ENCODE measurements around the gene SLC66A3. TPM values are rescaled to one million over a fixed set of nuclear protein-coding genes. Genes with fewer than 3 reads are reported as not detected.

The SLC66A3 gene
- polyA plus RNA-seq, 1 donor (not counting 4 experiments of a cell fraction or from before 2014, with no cell fraction given) = 31.1 TPM

GRCh38 chr2:11152591-11152990 lies 2.7 kb upstream of the SLC66A3 start:
- Histone ChIP-seq H3K27me3 (ENCODE audit: control insufficient read depth, extremely low read depth, insufficient read depth, low read length) (no peaks in the 10 kb centered on the region), H3K36me3 (ENCODE audit: control insufficient read depth in 2 of 2, extremely low read depth in 1 of 2, insufficient read depth in 2 of 2, low read length in 2 of 2) (no peaks in the 10 kb centered on the region), H3K4me3 (ENCODE audit: control insufficient read depth in 2 of 3, extremely low read depth in 1 of 3, insufficient read depth in 2 of 3, low read depth in 1 of 3, low read length in 3 of 3) (no peak overlapping the region), H3K4me2 (ENCODE audit: control insufficient read depth, extremely low read depth, insufficient read depth, low read depth, low read length) (no peak overlapping the region), H3K79me2 (ENCODE audit: control insufficient read depth, insufficient read depth, low read length) (no peaks in the 10 kb centered on the region), H3K9me1 (ENCODE audit: control insufficient read depth, extremely low read depth, insufficient read depth, low read length) (no peaks in the 10 kb centered on the region), H4K20me1 (ENCODE audit: control insufficient read depth, extremely low read depth, insufficient read depth, low read length) (no peaks in the 10 kb centered on the region), H2AFZ (ENCODE audit: control insufficient read depth, low read length) (no peak overlapping the region), H3K27ac (ENCODE audit: control insufficient read depth, insufficient read depth, low read length) (no peak overlapping the region), H3K9me3 (ENCODE audit: control insufficient read depth, low read depth, low read length) (no peaks in the 10 kb centered on the region), H3K4me1 (ENCODE audit: control insufficient read depth, extremely low read depth, insufficient read depth, low read length) (peaks cover 11% of the 10 kb centered on the region), H3K9ac (ENCODE audit: control insufficient read depth, extremely low read depth, insufficient read depth, low read length) (no peak overlapping the region)
- TF ChIP-seq CTCF (optimal IDR thresholded peaks at IDR 0.05 in 1 of 3, IDR thresholded peaks at IDR 0.05 in 1 of 3, conservative IDR thresholded peaks at IDR 0.05 in 1 of 3; ENCODE audit: extremely low read depth in 1 of 3, insufficient read depth in 2 of 3, low read length in 3 of 3) = no peak
- TF ChIP-seq EZH2 (IDR thresholded peaks at IDR 0.05; ENCODE audit: low read length) = no peak
- FAIRE-seq (no peak), DNase-seq (ENCODE audit: low read depth, low spot score) (no peak)
- dilution Hi-C loops (cut with MboI; ENCODE audit: extremely low pct_ligation_motif_present, low sequenced_read_pairs) = no loop called here

- Histone ChIP-seq H3K9me1 (ENCODE audit: control insufficient read depth, extremely low read depth, insufficient read depth, low read length) (no peaks in the 10 kb centered on the region), H3K27ac (ENCODE audit: control insufficient read depth, insufficient read depth, low read length) (peak overlapping the region; percentile 66), H3K4me1 (ENCODE audit: control insufficient read depth, extremely low read depth, insufficient read depth, low read length) (peaks cover 9% of the 10 kb centered on the region), H2AFZ (ENCODE audit: control insufficient read depth, low read length) (peak overlapping the region; percentile 87), H3K27me3 (ENCODE audit: control insufficient read depth, extremely low read depth, insufficient read depth, low read length) (no peaks in the 10 kb centered on the region), H3K9ac (ENCODE audit: control insufficient read depth, extremely low read depth, insufficient read depth, low read length) (peak overlapping the region; percentile 69), H3K79me2 (ENCODE audit: control insufficient read depth, insufficient read depth, low read length) (no peaks in the 10 kb centered on the region), H3K36me3 (ENCODE audit: control insufficient read depth in 2 of 2, extremely low read depth in 1 of 2, insufficient read depth in 2 of 2, low read length in 2 of 2) (no peaks in the 10 kb centered on the region), H3K4me2 (ENCODE audit: control insufficient read depth, extremely low read depth, insufficient read depth, low read depth, low read length) (peak overlapping the region; percentile 92), H3K9me3 (ENCODE audit: control insufficient read depth, low read depth, low read length) (no peaks in the 10 kb centered on the region), H4K20me1 (ENCODE audit: control insufficient read depth, extremely low read depth, insufficient read depth, low read length) (no peaks in the 10 kb centered on the region), H3K4me3 (ENCODE audit: control insufficient read depth in 2 of 3, extremely low read depth in 1 of 3, insufficient read depth in 2 of 3, low read depth in 1 of 3, low read length in 3 of 3) (peak overlapping the region; percentile 3 to 69 (median 59))
- TF ChIP-seq CTCF (optimal IDR thresholded peaks at IDR 0.05 in 1 of 3, IDR thresholded peaks at IDR 0.05 in 1 of 3, conservative IDR thresholded peaks at IDR 0.05 in 1 of 3; ENCODE audit: extremely low read depth in 1 of 3, insufficient read depth in 2 of 3, low read length in 3 of 3) = no peak
- TF ChIP-seq EZH2 (IDR thresholded peaks at IDR 0.05; ENCODE audit: low read length) = no peak
- DNase-seq (ENCODE audit: low read depth, low spot score) (no peak), FAIRE-seq (peak; percentile 48)
- dilution Hi-C loops (cut with MboI; ENCODE audit: extremely low pct_ligation_motif_present, low sequenced_read_pairs) = no loop called here
Measured at GRCh38 chr2:11154016-11154922, 998 bp upstream of the SLC66A3 start.
